GM12875 (cell line): ENCODE results near the gene LYPD3.

Source experiments
- H3K4me3 ChIP-seq: one replicate; pipeline ENCODE4 v1.5.1; 2011; ENCODE audit warnings: low read depth, low read length, control low read depth
- CTCF ChIP-seq: IDR thresholded peaks from 2 replicates; pipeline ENCODE4 v1.5.1; 2011; ENCODE audit warnings: low read depth, mild to moderate bottlenecking, control low read depth, inconsistent platforms, low read length, moderate library complexity, borderline replicate concordance; ENCODE audit not compliant: insufficient read depth

Gene LYPD3

GRCh38 chr19:43423779-43424178 is 41.6 kb downstream of the LYPD3 start:
- no peak overlapping the region for H3K4me3 ChIP-seq
- no peak for TF ChIP-seq CTCF

- H3K4me3 ChIP-seq = no peak overlapping the region
- no peak for TF ChIP-seq CTCF
Observed at GRCh38 chr19:43422689-43423066, 42.7 kb downstream of the LYPD3 start.

GRCh38 chr19:43422000-43422688 is 43.3 kb downstream of the LYPD3 start:
- TF ChIP-seq CTCF = no peak
- no peak overlapping the region for H3K4me3 ChIP-seq

- H3K4me3 ChIP-seq = no peak overlapping the region
- TF ChIP-seq CTCF = no peak
Observed at GRCh38 chr19:43420954-43421353, 44.5 kb downstream of the LYPD3 start.

GRCh38 chr19:43416951-43417623 is 48.3 kb downstream of the LYPD3 start:
- H3K4me3 ChIP-seq = no peak overlapping the region
- TF ChIP-seq CTCF = no peak

- no peak within 1 kb of the TSS for H3K4me3 ChIP-seq
- TF ChIP-seq CTCF = no peak
Observed at GRCh38 chr19:43414554-43414953, 50.9 kb downstream of the LYPD3 start, which contains the start of gene TEX101. Gene TEX101, plus strand, starts transcription at chr19:43414890. Its CDS starts 1,030 bp downstream, at chr19:43415920.

GRCh38 chr19:43412441-43412840 is 53.0 kb downstream of the LYPD3 start:
- no peak overlapping the region for H3K4me3 ChIP-seq
- no peak for TF ChIP-seq CTCF
